GM06990 (cell line): ENCODE measurements around the gene OR51I1.

Source experiments
- DNase-seq: peaks from one replicate; pipeline ENCODE4 v3.0.0-alpha.2; 2011; ENCODE audit not compliant: insufficient read length; ENCODE audit errors: extremely low read depth
- H3K27me3 ChIP-seq: replicated peaks from 2 replicates; pipeline ENCODE4 v1.6.0; 2011; ENCODE audit warnings: low read length; ENCODE audit not compliant: control insufficient read depth, insufficient read depth
- H3K36me3 ChIP-seq: 2 replicates; pipeline ENCODE4 v1.5.1; 2011; ENCODE audit warnings: low read length; ENCODE audit not compliant: control insufficient read depth, insufficient read depth
- H3K4me3 ChIP-seq: replicated peaks from 2 replicates; pipeline ENCODE4 v1.5.1; 2011; ENCODE audit warnings: low read depth, mild to moderate bottlenecking, control low read depth, low read length
- CTCF ChIP-seq: IDR thresholded peaks from 2 replicates; pipeline ENCODE4 v1.5.1; 2011; ENCODE audit warnings: low read length, control low read depth, mild to moderate bottlenecking, inconsistent platforms; ENCODE audit not compliant: insufficient read depth, poor library complexity, severe bottlenecking

Gene OR51I1

GRCh38 chr11:5441414-5441813 lies at the start of gene OR51I1:
TSS of gene OR51I1 (minus strand) at chr11:5441514. CDS start at chr11:5441514, 0 bp downstream.
- TF ChIP-seq CTCF = no peak
- Histone ChIP-seq H3K36me3 (no peaks in the 10 kb centered on the region), H3K4me3 (no peak within 1 kb of the TSS), H3K27me3 (no peaks in the 10 kb centered on the region)
- DNase-seq = no peak

- Histone ChIP-seq H3K4me3 (no peak overlapping the region), H3K36me3 (no peaks in the 10 kb centered on the region), H3K27me3 (no peaks in the 10 kb centered on the region; the same call in 1 of the 2 replicates)
- no peak for DNase-seq
- TF ChIP-seq CTCF = no peak
These were observed 48.5 kb upstream of the OR51I1 start for GRCh38 chr11:5489576-5490357.

GRCh38 chr11:5488798-5489399 lies 47.6 kb upstream of the OR51I1 start:
- Histone ChIP-seq H3K27me3 (no peaks in the 10 kb centered on the region; the same call in 1 of the 2 replicates), H3K36me3 (no peaks in the 10 kb centered on the region), H3K4me3 (no peak overlapping the region)
- DNase-seq = no peak
- no peak for TF ChIP-seq CTCF

GRCh38 chr11:5488385-5488784 lies 47.1 kb upstream of the OR51I1 start, which contains the start of gene OR52D1:
TSS of gene OR52D1 (plus strand) at chr11:5488685. CDS start at chr11:5488707, 22 bp downstream.
- TF ChIP-seq CTCF = no peak
- Histone ChIP-seq H3K4me3 (no peak within 1 kb of the TSS), H3K36me3 (no peaks in the 10 kb centered on the region), H3K27me3 (no peaks in the 10 kb centered on the region; the same call in 1 of the 2 replicates)
- DNase-seq = no peak

GRCh38 chr11:5486421-5486820 lies 45.1 kb upstream of the OR51I1 start:
- Histone ChIP-seq H3K4me3 (no peak overlapping the region), H3K27me3 (no peaks in the 10 kb centered on the region; the same call in 1 of the 2 replicates), H3K36me3 (no peaks in the 10 kb centered on the region)
- TF ChIP-seq CTCF = no peak
- no peak for DNase-seq
